Upper lobe of left lung (tissue), 4 donors: ENCODE measurements around the gene ADAD2.

Experiments used
- CTCF ChIP-seq, 6 experiments: fragments of 450-650 bp in 4 of 6; fragments of 200-600 bp in 2 of 6; sonication (generic) in 2 of 6; IDR thresholded peaks; one replicate each; pipeline ENCODE4 v1.5.1; 2016 to 2019; ENCODE audit warnings: antibody characterized with exemption in 6 of 6
- EP300 ChIP-seq, 4 donors: sonication (generic); formaldehyde crosslinking; IDR thresholded peaks; one replicate each; pipeline ENCODE4 v1.5.1; 2017; ENCODE audit warnings: antibody characterized with exemption in 4 of 4, control low read depth in 2 of 4
- POLR2A ChIP-seq, 4 donors: fragments of 450-650 bp; IDR thresholded peaks; one replicate each; pipeline ENCODE4 v1.5.1; 2016 to 2017; ENCODE audit warnings: antibody characterized with exemption in 4 of 4, mild to moderate bottlenecking in 2 of 4
- POLR2AphosphoS5 ChIP-seq, 2 donors: sonication (generic); formaldehyde crosslinking; IDR thresholded peaks; one replicate each; pipeline ENCODE4 v1.5.1; 2017; ENCODE audit warnings: antibody characterized with exemption in 2 of 2

GRCh38 chr16:84234321-84235241 lies 43.6 kb downstream of the ADAD2 start:
- TF ChIP-seq CTCF (IDR thresholded peaks at IDR 0.05) = no peak
- no peak for TF ChIP-seq POLR2A (IDR thresholded peaks at IDR 0.05)
- no peak for TF ChIP-seq EP300 (IDR thresholded peaks at IDR 0.05)
- TF ChIP-seq POLR2AphosphoS5 (IDR thresholded peaks at IDR 0.05) = peak in 1 of 2 donors; percentile 12
